HG02623 (cell line): ENCODE results near the gene ZFP90.

Experiments used
- ATAC-seq: cut with Tn5 transposase; IDR thresholded peaks from one replicate; pipeline ENCODE4 v1.9.1; 2021; ENCODE audit warnings: moderate library complexity; ENCODE audit not compliant: unreplicated experiment

ZFP90 gene

DNA sequence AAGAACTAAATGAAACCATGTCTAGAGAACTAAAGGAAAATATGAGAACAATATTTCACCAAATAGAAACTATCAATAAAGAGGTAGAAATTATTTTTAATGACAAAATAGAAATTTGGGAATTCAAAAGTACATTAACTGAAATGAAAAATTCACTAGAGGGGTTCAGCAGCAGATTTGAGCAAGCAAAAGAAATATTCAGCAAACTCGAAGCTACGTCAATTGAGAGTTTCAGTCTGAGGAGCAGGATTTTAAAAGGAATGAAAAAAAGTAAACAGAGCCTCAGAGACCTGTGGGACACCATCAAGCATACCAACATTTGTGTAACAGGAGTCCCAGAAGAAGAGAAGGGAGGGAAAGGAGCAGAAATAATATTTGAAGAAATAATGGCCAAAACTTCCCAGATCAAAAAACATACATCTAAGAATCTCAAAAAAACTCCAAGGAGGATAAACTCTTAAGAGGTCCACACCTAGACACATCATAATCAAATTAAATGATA is 38.3 kb downstream of the ZFP90 start:
- ATAC-seq, result no peak

DNA sequence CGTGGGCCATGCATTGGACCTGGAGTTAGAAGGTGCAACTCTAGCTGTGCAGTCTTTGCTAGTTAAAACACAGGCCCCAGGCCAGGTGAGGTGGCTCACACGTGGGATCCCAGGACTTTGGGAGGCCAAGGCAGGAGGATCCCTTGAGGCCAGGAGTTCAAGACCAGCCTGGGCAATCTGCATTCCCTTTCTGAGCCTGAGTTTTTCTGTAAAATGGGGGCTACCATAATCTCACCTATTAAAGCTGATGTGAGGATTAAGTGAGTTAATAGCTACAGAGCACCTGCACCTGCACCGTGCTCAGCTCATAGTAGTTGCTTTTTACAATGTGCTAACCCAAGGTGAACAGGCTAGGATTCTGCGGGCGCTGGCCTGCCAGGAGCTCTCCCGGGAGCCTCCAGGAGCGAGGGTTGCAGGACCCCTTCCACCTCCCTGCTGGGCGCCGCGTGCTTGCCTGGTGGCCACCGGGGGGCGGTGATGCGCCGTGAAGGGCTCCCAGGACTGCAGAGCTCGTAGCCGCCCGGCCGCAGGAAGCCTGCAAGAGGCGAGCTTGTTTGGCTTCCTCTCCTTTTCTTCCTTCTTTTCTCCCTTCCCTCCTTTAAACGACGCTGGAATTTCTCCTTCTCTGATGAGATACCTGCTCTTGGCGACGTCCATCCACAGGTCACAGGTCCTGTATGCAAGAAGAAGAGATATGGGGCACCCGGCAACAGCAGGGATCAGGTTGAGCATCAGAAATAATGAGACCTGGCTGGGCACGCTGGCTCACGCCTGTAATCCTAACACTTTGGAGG is 51.3 kb downstream of the ZFP90 start:
- ATAC-seq, result no peak

DNA sequence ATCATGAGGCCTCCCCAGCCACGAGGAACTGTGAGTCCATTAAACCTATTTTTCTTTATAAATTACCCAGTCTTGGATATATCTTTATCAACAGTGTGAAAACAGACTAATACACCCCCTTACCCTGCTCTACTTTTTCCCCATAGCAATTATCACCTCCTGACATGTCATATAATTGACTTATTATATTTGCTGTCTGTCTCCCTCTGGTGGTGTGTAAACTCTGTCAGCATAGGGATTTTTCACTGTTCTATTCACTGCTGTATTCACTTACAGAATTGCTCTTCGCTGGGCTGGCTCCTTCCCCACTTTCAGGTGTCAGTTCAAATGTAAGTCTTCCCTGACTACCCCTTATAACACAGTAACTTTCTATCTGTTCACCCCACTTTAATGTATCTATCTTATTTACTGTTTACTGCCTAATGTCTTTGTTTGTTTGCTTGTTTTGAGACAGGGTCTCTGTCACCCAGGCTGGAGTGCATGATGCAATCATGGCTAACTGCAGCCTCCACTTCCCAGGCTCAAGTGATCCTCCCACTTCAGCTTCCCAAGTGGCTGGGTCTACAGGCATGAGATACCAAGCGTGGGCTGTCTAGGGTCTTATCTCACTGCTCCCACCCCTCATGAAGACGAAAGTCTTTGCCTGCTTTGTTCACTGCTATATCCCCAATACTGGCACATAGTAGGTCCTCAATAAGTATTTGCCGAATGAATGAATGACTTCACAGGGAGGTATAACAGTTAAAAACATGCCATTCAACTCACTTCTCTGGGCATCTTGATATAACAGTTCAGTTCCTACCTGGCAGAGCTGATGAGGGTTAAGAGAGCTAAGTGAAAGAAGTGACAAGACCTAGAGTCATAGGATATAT is 53.6 kb downstream of the ZFP90 start:
- ATAC-seq, result no peak

DNA sequence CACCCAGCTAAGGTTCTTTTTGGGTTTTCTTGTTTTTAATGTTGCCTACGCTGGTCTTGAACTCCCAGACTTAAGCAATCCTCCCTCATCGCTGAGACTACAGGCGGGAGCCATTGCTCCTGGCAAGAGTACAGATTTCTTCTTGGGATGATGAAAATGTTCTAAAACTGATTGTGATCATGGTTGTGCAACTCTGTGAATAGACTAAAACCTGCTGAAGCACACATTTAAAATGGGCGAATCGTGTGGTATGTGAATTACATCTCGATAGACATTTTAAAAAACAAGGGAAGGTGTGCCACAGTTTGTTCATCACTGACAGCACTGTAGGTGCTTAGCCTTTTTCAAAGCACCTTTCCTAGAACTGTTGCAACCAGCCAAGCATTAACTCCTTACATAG is 57.2 kb downstream of the ZFP90 start:
- ATAC-seq, result no peak

DNA sequence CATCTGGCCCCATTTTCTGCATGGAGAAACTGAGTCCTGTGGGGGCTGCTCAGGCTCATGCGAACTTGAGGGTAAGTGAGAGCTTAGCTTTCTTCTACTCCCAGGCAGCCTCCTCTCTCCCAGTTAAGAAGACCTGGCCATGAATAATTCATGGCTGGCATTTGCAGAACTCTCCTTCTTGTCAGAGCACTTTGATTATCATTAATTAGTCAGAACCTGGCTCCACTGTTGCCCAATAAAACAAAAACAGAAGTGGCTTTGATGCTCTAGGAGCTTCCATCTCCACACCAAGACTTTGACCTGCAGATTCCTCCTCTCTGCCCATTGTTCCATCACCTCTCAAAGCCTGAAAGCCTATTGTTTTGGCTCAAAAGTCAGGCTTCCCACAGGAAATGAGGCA is 60.5 kb downstream of the ZFP90 start:
- ATAC-seq, result no peak

DNA sequence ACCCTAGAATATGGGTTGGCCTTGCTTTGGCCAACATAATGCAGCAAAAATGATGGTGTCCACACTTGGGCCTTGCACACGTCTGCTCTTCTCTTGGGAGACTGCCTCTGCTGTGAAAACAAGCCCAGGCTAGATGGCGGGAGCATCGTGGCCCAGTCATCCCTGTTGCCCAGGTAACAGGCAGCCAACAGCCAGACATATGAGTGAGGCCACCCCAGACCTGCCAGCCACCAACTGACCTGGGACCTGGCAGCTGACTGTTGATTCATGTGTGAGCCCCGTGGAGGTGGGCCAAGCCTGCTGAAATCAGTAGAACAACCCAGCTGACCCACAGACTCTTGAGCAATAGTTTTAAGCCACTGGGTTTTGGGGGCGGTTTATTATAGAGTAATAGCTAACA is 66.7 kb downstream of the ZFP90 start:
- no peak for ATAC-seq

DNA sequence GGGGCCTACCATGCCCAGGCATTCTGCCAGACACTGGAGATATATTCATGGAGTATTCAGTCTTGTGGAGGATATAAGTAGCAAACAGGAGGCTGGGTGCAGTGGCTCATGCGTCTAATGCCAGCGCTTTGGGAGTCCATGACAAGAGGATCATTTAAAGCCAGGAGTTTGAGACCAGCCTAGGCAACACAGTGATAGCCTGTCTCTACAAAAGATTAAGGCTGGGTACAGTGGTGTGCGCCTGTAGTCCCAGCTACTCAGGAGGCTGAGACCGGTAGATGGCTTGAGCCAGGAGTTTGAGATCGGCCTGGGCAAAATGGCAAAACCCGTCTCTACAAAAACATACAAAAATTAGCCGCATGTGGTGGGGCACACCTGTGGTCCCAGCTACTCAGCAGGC is 68.4 kb downstream of the ZFP90 start:
- no peak for ATAC-seq

DNA sequence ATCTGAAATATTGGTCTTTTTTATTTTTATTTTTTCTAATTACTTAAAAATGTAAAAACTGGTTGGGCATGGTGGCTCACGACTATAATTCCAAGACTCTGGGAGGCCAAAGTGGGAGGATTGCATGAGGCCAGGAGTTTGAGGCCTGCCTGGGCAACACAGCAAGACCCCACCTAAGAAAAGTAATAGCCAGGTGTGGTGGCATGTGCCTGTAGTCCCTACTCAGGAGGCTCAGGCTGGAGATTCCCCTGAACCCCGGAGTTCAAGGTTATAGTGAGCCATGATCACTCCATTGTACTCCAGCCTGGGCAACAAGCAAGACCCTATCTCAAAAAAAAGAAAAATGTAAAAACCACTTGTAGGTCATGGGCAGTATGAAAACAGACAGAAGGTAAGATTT is 69.2 kb downstream of the ZFP90 start:
- ATAC-seq, result no peak

DNA sequence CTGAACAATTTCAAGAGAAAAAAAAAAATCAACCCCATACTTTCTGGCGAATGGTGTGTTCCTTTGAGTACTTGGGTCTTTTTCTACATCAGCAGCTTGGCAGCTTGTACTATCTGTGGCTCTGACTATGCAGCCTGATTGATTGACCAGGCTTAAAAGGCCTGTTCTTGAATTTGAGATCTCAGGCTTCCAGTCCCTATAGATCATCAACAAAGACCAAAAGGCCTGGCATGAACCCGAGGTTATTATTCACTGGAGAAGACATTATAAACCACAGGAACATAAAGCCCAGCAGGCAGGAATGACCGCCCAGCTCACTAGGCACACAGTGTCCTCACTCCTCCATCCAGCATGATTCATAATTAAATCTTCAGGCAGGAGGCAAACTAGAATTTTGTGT is 73.9 kb downstream of the ZFP90 start:
- no peak for ATAC-seq

DNA sequence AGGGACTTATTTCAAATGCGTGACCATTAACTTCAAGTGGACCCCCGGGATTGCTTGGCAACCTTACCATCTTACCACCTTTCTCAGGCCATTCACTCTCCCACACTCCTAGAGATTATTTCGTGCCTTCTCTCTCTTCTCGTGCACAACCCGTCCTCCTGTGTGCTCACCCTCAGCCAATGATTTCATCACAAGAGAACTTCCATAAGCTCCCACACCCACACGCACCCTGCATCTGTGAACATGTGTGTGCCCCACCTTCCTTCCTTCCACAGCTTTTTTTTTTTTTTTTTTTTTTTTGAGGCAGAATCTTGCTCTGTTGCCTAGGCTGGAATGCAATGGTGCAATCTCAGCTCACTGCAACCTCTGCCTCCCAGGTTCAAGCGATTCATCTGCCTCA is 78.6 kb downstream of the ZFP90 start:
- no peak for ATAC-seq
